PC-9 (cell line): Measurements from ENCODE around the gene SLC6A17. TPM values are rescaled to one million over a fixed set of nuclear protein-coding genes. Genes with fewer than 3 reads are reported as not detected.

Source experiments
- BruUV-seq: library from RNA; stranded (reverse); fragments of 400-500 nt; replicated peaks from 2 replicates; lab custom pipeline; 2021; lab: Mats Ljungman, UMichigan
- CTCF ChIA-PET: fragments of 300-600 bp; sonication (Branson Sonifier 250); formaldehyde crosslinking; loops from one replicate; lab custom pipeline; 2022; ENCODE audit warnings: antibody characterized with exemption; lab: Charles Lee
- POLR2A ChIA-PET: fragments of 300-600 bp; sonication (Branson Sonifier 250); formaldehyde crosslinking; loops from one replicate; lab custom pipeline; 2022; ENCODE audit warnings: antibody characterized with exemption; ENCODE audit not compliant: unreplicated experiment; lab: Charles Lee
- DNase-seq, 2 experiments: peaks; one replicate each; pipeline versions ENCODE4 v3.0.0 to v3.0.0-alpha.2; 2015 to 2022; ENCODE audit warnings: mixed read lengths in 1 of 2
- H2AFZ ChIP-seq: fragments of 200-600 bp; sonication (generic); 2 replicates; pipeline ENCODE4 v1.8.1; 2017; ENCODE audit warnings: antibody characterized with exemption
- H3F3A ChIP-seq: fragments of 200-600 bp; sonication (generic); 2 replicates; pipeline ENCODE4 v1.8.1; 2017; ENCODE audit warnings: antibody characterized with exemption, mild to moderate bottlenecking, low read depth; ENCODE audit not compliant: insufficient read depth
- H3K27ac ChIP-seq: fragments of 200-600 bp; sonication (generic); 2 replicates; pipeline ENCODE4 v1.6.1; 2016; ENCODE audit warnings: mixed run types
- H3K27me3 ChIP-seq: fragments of 200-600 bp; sonication (generic); 2 replicates; pipeline ENCODE4 v1.6.1; 2016; ENCODE audit warnings: low read depth, mixed run types; ENCODE audit not compliant: insufficient read depth
- H3K36me3 ChIP-seq: fragments of 200-600 bp; sonication (generic); 2 replicates; pipeline ENCODE4 v1.6.1; 2016; ENCODE audit warnings: low read depth, mixed run types
- H3K4me1 ChIP-seq: fragments of 200-600 bp; sonication (generic); replicated peaks from 2 replicates; pipeline ENCODE4 v1.6.1; 2016; ENCODE audit warnings: mixed run types; ENCODE audit not compliant: insufficient read depth
- H3K4me2 ChIP-seq: fragments of 200-600 bp; sonication (generic); 2 replicates; pipeline ENCODE4 v1.6.1; 2017; ENCODE audit warnings: mixed run types
- H3K4me3 ChIP-seq: fragments of 200-600 bp; sonication (generic); 2 replicates; pipeline ENCODE4 v1.6.1; 2016; ENCODE audit warnings: mixed run types
- H3K79me2 ChIP-seq: fragments of 200-600 bp; sonication (generic); 2 replicates; pipeline ENCODE4 v1.6.1; 2017; ENCODE audit warnings: low read depth, mixed run types
- H3K9me2 ChIP-seq: fragments of 200-600 bp; sonication (generic); 2 replicates; pipeline ENCODE4 v1.8.1; 2017; ENCODE audit warnings: mild to moderate bottlenecking; ENCODE audit not compliant: insufficient read depth
- H3K9me3 ChIP-seq: fragments of 200-600 bp; sonication (generic); 2 replicates; pipeline ENCODE4 v1.8.1; 2016; ENCODE audit warnings: low read depth; ENCODE audit not compliant: insufficient read depth
- H4K20me1 ChIP-seq: fragments of 200-600 bp; sonication (generic); 2 replicates; pipeline ENCODE4 v1.8.1; 2017; ENCODE audit not compliant: insufficient read depth
- EZH2 ChIP-seq: fragments of 200-600 bp; sonication (generic); IDR thresholded peaks from 2 replicates; pipeline ENCODE4 v1.8.0; 2017; ENCODE audit warnings: antibody characterized with exemption, low read depth
- intact Hi-C: fragments of 100-400 bp; cut with micrococcal nuclease; formaldehyde crosslinking; loops from one replicate; pipeline ENCODE4 v1.10.0; 2022; ENCODE audit not compliant: unreplicated experiment
- total RNA-seq: library from RNA; stranded (reverse); gene quantifications from 2 replicates; pipeline ENCODE4 v1.2.3, GENCODE V29; 2021
- TF ChIP-seq, protein P1 (sequence below): fragments of 200-600 bp; sonication (generic); conservative IDR thresholded peaks from 2 replicates; pipeline ENCODE4 v1.6.1; 2017; ENCODE audit warnings: mixed run types, antibody characterized with exemption, mild to moderate bottlenecking, moderate library complexity

Gene SLC6A17
- total RNA-seq, 1 experiment from 2014 or later, result 4.5 TPM

- Histone ChIP-seq H3K79me2 (no peaks in the 10 kb centered on the region), H3K9me3 (no peaks in the 10 kb centered on the region), H3K9me2 (no peaks in the 10 kb centered on the region), H3K27me3 (no peaks in the 10 kb centered on the region), H2AFZ (no peak overlapping the region), H3K4me1 (peaks cover 32% of the 10 kb centered on the region), H3F3A (peaks cover 33% of the 10 kb centered on the region), H3K4me2 (no peak overlapping the region), H3K27ac (no peak overlapping the region), H3K36me3 (no peaks in the 10 kb centered on the region), H3K4me3 (no peak overlapping the region), H4K20me1 (no peaks in the 10 kb centered on the region)
- ChIA-PET CTCF (no interaction called here), POLR2A (no interaction called here)
- BruUV-seq, result no TSS peak
- no peak for TF ChIP-seq EZH2
- TF ChIP-seq, protein P1, sequence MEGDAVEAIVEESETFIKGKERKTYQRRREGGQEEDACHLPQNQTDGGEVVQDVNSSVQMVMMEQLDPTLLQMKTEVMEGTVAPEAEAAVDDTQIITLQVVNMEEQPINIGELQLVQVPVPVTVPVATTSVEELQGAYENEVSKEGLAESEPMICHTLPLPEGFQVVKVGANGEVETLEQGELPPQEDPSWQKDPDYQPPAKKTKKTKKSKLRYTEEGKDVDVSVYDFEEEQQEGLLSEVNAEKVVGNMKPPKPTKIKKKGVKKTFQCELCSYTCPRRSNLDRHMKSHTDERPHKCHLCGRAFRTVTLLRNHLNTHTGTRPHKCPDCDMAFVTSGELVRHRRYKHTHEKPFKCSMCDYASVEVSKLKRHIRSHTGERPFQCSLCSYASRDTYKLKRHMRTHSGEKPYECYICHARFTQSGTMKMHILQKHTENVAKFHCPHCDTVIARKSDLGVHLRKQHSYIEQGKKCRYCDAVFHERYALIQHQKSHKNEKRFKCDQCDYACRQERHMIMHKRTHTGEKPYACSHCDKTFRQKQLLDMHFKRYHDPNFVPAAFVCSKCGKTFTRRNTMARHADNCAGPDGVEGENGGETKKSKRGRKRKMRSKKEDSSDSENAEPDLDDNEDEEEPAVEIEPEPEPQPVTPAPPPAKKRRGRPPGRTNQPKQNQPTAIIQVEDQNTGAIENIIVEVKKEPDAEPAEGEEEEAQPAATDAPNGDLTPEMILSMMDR, result no peak
- intact Hi-C loops, result no loop called here
- DNase-seq, result no peak
Observed at GRCh38 chr1:110225212-110225611, 74.9 kb downstream of the SLC6A17 start.

DNA sequence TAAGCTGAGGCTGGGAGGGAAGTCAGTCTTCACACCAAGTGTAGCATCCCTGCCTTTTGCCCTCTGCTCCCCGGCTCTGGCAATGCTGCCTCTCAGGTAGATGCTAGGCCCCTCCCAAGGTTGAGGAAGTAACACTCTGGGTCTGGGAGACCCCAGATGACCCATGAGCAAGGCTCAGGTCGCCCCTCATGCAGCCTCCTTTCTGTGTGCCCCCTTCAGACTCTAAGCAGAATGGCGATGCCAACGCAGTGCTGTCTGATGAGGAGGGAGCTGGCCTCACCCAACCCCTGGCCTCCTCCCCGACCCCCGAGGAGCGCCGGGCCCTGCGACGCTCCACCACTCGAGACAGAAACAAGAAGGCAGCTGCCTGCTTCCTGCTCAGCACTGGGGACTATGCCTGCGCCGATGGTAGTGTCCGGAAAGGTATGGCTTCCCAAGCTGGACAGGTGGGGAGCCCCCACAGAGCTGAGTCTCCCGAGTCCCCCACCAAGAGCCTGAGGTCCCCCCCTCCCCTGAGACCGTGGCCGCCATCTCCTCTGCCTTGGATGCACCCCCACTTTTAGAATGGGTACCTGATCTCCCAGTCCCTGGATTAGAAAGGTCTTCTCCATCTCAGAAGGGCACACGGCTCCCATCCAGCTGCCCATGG is 75.6 kb downstream of the SLC6A17 start:
- H3K4me1 ChIP-seq, result peaks cover 39% of the 10 kb centered on the region
- no peaks in the 10 kb centered on the region for H3K36me3 ChIP-seq
- DNase-seq, result no peak
- H2AFZ ChIP-seq, result no peak overlapping the region
- POLR2A ChIA-PET, result no interaction called here
- H3K9me3 ChIP-seq, result no peaks in the 10 kb centered on the region
- no peak overlapping the region for H3K4me3 ChIP-seq
- H4K20me1 ChIP-seq, result no peaks in the 10 kb centered on the region
- no TSS peak for BruUV-seq
- CTCF ChIA-PET, result no interaction called here
- H3K27ac ChIP-seq, result no peak overlapping the region
- no peak overlapping the region for H3K4me2 ChIP-seq
- no peaks in the 10 kb centered on the region for H3K27me3 ChIP-seq
- H3F3A ChIP-seq, result peaks cover 40% of the 10 kb centered on the region
- H3K9me2 ChIP-seq, result no peaks in the 10 kb centered on the region
- H3K79me2 ChIP-seq, result no peaks in the 10 kb centered on the region
- intact Hi-C loops, result no loop called here
- TF ChIP-seq, protein P1, result no peak
- TF ChIP-seq EZH2, result no peak

DNA sequence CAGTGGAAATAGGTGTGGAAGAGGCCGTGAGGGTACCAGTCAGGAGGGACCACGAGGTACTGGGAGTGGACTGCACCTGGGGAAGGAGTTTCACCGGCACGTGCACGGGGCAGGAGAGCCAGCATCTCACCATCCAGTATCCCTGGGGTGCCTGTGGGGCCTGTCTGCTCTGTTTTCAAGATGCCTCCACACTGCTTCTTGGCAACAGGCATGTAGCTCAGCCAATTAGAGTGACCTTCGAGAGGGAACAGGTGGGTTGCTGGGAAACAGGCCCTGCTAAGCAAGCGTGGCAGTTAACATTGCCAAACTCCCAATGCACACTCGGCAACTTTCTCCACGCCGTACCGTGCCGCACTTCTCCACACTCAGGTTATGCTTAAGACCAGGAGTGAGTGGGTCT is 77.5 kb downstream of the SLC6A17 start:
- Histone ChIP-seq H3K9me3 (no peaks in the 10 kb centered on the region), H3K4me2 (peak overlapping the region; percentile 87), H3K9me2 (no peaks in the 10 kb centered on the region), H3K36me3 (peaks cover 10% of the 10 kb centered on the region), H3K4me3 (no peak overlapping the region), H3K79me2 (no peaks in the 10 kb centered on the region), H3K4me1 (peaks cover 46% of the 10 kb centered on the region), H3K27me3 (no peaks in the 10 kb centered on the region), H4K20me1 (no peaks in the 10 kb centered on the region), H3F3A (peaks cover 46% of the 10 kb centered on the region), H3K27ac (peak overlapping the region; percentile 70), H2AFZ (no peak overlapping the region)
- DNase-seq, result no peak
- TF ChIP-seq, protein P1, result no peak
- TF ChIP-seq EZH2, result no peak
- BruUV-seq, result no TSS peak
- intact Hi-C loops, result no loop called here
- ChIA-PET POLR2A (no interaction called here), CTCF (no interaction called here)
